ENCODE results near the gene PLCL1.

The PLCL1 gene

DNA sequence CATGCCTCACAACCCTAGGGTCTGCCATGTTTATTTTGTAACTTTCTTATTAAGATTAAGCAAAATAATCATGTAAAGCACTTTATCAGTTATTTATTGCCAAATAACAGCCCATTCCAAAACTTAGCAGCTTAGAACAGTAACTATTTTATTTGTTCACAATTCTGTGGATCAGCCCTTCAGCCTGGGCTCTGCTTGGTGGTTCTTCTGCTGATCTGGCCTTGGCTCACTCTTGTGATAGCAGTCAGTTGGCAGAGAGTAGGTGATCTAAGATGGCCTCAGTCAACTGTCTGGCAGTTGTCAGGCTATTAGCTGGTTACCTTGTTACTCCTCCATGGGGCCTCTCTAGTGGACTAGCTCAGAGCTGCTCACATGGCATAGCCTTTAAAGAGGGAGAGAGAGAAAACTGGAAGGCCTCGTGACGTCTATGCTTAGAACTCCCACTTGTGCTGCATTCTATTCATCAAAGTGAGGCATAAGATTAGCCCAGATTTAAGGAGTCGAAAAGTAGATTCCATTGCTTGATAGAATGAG lies 54.3 kb downstream of the PLCL1 start:
- DNase-seq, result no peak

DNA sequence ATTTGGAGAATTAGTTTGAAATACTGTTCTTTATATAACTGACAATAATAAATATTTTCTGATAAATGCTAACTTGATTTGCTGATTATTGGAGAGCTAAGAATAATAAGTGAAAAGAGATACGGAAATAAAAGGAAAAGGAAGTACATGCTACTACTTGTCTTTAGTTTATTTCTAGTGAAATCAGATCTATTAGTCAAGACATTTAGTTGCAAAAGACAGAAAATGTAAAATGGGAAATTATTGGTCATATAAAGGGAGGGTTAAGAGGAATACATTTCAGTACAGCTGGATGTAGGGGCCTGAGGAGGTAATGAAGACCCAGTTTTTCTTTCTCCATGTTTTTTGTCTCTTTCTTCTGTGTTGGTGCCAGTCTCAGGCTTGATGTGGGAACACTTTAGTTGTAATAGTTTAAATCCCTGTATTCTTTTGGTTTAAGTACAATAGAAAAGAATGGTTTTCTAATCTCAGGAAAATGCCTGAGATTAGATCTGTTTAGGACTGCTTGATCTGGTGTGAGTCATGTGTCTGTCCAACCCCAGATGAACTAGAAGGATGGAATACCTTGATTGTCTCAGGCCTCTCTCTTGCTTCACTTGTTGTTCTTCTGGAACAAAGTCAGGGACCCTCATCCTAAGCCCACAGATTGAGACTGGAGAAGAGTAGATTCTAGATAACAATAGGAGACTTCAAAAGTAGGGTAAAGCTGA lies 58.0 kb downstream of the PLCL1 start:
- DNase-seq, result no peak

GRCh38 chr2:197863744-197864143 lies 59.4 kb downstream of the PLCL1 start:
- DNase-seq, result no peak

DNA sequence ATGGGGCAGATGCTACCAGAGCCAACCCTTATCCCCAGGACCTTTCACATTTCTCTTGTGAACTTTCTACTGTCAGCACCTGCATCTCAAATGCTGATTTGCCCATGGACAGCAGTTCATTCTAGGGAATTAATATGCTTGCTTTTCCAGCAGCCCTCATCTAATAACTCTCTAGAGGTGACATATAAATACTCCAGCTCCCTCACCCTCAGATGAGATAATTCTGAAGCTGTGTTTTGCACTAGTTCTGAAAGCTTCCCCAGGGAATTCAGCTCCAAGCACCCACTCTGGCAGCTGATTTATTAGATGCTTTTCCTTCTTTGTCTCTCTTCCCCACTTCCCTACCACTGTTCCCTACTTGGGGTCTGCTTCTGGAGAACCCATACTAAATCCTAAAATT lies 62.1 kb downstream of the PLCL1 start:
- DNase-seq, result no peak

- DNase-seq, result no peak
Measured at GRCh38 chr2:197867033-197867432, 62.6 kb downstream of the PLCL1 start.

DNA sequence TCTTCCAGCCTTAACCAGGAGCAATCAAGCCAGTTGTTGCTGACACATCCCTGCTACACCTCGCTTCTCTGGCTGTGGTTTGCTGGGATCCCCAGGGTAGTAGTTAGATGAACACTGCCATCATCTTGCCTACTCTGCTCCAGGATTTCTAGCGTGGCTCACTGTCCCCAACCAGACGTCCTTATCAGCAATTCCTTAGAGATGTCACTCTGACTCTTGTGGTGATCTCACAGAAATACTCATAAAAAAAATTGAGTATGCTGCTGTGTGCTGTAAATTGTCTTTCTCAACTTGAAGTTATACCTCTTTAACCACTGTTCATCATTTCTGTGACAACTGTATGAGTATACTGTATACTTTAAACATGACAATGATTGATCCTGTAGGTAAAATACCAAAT lies 63.2 kb downstream of the PLCL1 start:
- no peak for DNase-seq

DNA sequence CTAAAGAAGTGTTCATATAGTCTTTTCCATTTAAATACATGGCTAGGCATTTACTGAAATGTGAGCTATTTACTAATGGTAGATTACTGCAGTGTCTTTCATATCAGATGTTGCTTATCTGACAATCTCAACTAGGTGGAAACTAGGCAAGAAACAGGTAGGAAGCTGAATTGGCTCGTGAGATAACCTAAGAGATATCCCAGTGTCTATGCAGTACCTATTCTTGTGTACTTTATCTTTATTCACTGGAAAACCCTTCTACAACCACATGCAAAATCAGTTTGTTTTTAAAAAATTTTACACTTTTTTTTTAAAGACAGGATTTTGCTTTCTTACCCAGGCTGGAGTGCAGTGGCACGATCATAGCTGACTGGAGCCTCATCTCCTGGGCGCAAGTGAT lies 63.8 kb downstream of the PLCL1 start:
- no peak for DNase-seq

- DNase-seq, result no peak
Measured at GRCh38 chr2:197869041-197869440, 64.6 kb downstream of the PLCL1 start.

GRCh38 chr2:197869501-197870111 lies 65.2 kb downstream of the PLCL1 start:
- DNase-seq, result no peak

GRCh38 chr2:197870137-197870536 lies 65.7 kb downstream of the PLCL1 start:
- DNase-seq, result no peak

- DNase-seq, result no peak
Measured at GRCh38 chr2:197871780-197872456, 67.5 kb downstream of the PLCL1 start.

- DNase-seq, result peak; percentile 80
Measured at GRCh38 chr2:197873293-197873701, 68.9 kb downstream of the PLCL1 start.

- DNase-seq, result no peak
Measured at GRCh38 chr2:197875763-197876162, 71.4 kb downstream of the PLCL1 start.

- no peak for DNase-seq
Measured at GRCh38 chr2:197876524-197876923, 72.1 kb downstream of the PLCL1 start.

- DNase-seq, result peak; percentile 14
Measured at GRCh38 chr2:197877038-197877437, 72.6 kb downstream of the PLCL1 start.

DNA sequence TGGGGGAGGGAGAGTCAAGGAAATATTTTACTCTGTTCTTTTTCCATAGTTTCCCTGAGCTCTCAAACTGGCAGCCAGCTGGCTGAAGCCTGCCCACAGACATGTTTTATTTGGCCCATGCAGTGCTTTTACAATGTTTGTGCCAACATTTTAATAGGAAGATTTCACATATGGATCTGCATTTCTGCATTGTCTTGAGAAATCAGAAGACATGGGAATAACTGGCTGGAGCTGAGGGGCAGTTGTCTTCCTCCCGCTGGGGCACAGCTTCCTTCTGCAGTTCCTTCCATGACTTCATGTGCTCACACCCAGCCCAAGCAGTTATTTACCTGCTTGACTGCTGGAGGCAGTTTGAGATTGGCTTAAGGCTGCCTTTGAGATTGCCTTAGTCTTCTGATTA lies 74.4 kb downstream of the PLCL1 start:
- DNase-seq, result no peak

DNA sequence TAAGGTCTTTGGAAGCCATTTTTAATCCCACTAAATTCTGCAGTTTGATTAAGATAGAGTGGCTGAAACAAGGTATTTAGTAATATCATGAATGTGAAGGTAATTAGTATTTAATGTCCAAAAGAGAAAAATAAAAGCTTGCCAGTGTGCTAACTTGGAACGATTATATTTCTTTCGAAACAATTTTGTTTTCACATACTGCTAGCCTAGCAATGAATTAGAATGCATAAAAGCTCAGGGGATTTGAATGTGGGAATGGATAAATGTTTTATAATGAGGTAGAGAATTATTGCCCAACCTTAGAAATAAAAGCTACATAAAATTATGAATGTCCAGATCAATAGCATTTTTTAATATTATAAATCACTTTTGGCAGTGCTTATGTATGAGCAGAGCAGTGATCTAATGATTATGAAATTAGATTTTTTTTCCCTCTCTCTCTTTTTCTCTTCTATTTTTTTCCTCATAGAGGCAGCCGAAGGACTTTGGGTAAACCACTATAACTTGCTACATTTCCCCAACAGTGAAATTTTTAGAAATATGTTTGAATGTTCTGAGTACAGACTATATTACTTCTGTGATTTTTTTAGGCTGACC lies 75.5 kb downstream of the PLCL1 start:
- no peak for DNase-seq

DNA sequence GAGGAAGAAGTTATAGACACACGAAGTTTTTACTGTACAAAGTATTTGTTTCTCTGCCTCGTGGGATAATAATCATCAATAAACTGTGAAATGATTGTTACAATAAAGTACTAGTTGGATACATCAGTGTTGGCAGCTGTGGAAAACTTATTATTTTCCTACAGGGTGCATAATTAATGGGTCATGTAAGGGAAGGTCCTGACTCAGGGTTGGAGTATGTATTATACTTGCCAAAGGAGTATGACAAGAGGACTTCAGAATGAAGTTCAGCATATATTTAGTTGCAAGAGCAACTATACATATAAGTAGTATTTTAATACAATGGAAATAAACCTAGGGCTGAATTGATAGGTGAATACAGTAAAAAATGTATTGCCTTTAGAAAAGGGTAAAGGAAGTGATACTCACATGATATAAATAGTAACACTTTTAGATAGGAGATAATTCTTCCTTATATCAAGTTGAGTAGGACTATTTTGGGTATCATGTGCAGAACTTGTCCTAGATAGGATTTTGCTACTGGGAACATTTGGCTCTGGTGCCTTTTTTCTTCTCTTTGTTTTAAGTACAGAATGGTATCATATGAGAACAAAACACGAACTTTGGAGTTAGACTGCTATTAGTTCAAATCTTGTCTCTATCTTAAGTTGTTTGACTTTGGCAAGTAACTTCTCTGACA lies 79.1 kb downstream of the PLCL1 start:
- DNase-seq, result peak; percentile 67

GRCh38 chr2:197884252-197884651 lies 79.9 kb downstream of the PLCL1 start:
- DNase-seq, result no peak

DNA sequence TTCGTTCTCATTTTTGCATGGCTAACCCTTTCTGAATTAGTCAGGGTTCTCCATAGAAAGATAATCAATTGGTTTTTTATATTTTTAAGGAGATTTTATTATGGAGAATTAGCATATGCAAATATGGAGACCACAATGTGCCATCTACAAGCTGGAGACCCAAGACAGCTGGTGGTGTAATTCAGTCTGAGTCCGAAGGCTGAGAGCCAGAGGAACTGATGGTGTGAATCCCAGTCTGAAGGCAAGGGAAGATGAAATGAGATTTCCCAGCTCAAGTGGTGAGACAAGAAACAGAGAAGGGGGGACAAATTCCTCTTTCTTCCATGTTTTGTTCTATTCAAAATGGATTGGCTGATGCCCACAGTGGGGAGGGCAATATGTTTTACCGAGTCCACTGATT lies 80.7 kb downstream of the PLCL1 start:
- DNase-seq, result no peak

GRCh38 chr2:197885587-197885986 lies 81.2 kb downstream of the PLCL1 start:
- DNase-seq, result peak; percentile 17

- no peak for DNase-seq
Measured at GRCh38 chr2:197888321-197888720, 83.9 kb downstream of the PLCL1 start.

DNA sequence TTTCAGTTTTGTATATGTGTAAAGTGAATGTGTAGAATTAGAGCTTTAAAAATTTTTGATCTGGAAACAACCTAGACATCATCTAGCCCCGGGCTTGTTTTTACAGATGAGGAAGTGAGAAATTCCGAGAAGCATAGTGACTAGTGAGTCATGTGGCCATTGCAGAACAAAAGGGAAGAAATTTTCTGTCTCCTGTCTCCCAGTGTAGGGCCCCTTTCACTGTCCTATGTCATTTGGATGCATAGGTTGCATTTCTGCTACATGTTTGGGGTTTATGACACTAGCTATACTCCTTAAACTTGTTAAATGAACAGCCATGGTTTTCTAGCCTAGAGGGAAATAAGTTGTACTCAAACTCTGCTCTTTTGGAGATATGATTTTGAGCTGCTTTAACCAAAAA lies 84.6 kb downstream of the PLCL1 start:
- peak; percentile 79 for DNase-seq
